SK-N-MC (cell line): ENCODE data around the gene SFXN2.

ENCODE experiments used
- EZH2 ChIP-seq: fragments of 200-600 bp; sonication (generic); IDR thresholded peaks from one replicate; pipeline ENCODE4 v1.6.1; 2017; ENCODE audit warnings: antibody characterized with exemption
- FOXP2 ChIP-seq: optimal IDR thresholded peaks from 2 replicates; pipeline ENCODE3; 2011; ENCODE audit warnings: mild to moderate bottlenecking, moderate library complexity; ENCODE audit not compliant: insufficient read depth; ENCODE audit errors: extremely low read length, control extremely low read depth
- POLR2AphosphoS5 ChIP-seq: IDR thresholded peaks from 2 replicates; pipeline ENCODE4 v1.6.1; 2012; ENCODE audit warnings: mild to moderate bottlenecking, low read depth, low read length, borderline replicate concordance

- TF ChIP-seq EZH2 (no peak), POLR2AphosphoS5 (no peak), FOXP2 (no peak)
These were observed 39.9 kb upstream of the SFXN2 start for GRCh38 chr10:102674566-102674965.
